H1 (cell line): ENCODE data around the gene GSTM3.

ENCODE experiments used
- JUND ChIP-seq: IDR thresholded peaks from 2 replicates; pipeline ENCODE4 v1.6.1; 2011; ENCODE audit warnings: mild to moderate bottlenecking, improper control_type of control experiment, low read length
- POLR2AphosphoS5 ChIP-seq: IDR thresholded peaks from 2 replicates; pipeline ENCODE4 v1.6.1; 2011; ENCODE audit warnings: low read depth, low read length
- RAD21 ChIP-seq, 2 experiments: IDR thresholded peaks in 1 of 2; conservative IDR thresholded peaks in 1 of 2; 2 replicates each; pipeline ENCODE4 v1.6.1; 2011; ENCODE audit warnings: low read depth in 2 of 2, low read length in 2 of 2, improper control_type of control experiment in 1 of 2, inconsistent platforms in 1 of 2, mild to moderate bottlenecking in 1 of 2, moderate library complexity in 1 of 2
- TAF1 ChIP-seq: IDR thresholded peaks from 2 replicates; pipeline ENCODE4 v1.6.1; 2011; ENCODE audit warnings: mild to moderate bottlenecking, low read depth, low read length
- TF ChIP-seq, protein P1 (sequence below), 3 experiments: IDR thresholded peaks; 1 replicate in 2 of 3; 2 replicates in 1 of 3; pipeline versions ENCODE4 v1.5.1 to v1.6.1; 2011; ENCODE audit warnings: low read length in 3 of 3, mild to moderate bottlenecking in 3 of 3, inconsistent platforms in 2 of 3, low read depth in 1 of 3, moderate library complexity in 1 of 3; ENCODE audit not compliant: insufficient read depth in 1 of 3; ENCODE audit errors: control extremely low read depth in 1 of 3

DNA sequence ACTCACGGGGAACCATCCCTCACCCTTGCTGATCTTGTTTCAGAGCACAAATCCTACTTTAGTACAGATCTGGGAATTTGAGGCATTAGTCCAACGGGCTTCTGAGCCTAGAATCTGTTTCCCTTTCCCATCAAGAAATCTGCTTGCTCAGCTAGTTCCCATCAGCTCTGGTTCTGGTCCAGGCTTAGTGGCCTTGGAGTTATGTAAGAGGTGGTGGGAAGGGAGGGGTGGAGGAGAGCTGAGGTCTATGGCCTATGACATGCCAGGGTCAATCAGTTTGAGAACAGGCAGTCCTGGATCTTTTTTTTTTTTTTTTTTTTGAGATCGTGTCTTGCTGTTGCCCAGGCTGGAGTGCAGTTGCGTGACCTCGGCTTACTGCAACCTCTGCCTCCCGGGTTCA, 49.1 kb downstream of the GSTM3 start:
- TF ChIP-seq, protein P1, sequence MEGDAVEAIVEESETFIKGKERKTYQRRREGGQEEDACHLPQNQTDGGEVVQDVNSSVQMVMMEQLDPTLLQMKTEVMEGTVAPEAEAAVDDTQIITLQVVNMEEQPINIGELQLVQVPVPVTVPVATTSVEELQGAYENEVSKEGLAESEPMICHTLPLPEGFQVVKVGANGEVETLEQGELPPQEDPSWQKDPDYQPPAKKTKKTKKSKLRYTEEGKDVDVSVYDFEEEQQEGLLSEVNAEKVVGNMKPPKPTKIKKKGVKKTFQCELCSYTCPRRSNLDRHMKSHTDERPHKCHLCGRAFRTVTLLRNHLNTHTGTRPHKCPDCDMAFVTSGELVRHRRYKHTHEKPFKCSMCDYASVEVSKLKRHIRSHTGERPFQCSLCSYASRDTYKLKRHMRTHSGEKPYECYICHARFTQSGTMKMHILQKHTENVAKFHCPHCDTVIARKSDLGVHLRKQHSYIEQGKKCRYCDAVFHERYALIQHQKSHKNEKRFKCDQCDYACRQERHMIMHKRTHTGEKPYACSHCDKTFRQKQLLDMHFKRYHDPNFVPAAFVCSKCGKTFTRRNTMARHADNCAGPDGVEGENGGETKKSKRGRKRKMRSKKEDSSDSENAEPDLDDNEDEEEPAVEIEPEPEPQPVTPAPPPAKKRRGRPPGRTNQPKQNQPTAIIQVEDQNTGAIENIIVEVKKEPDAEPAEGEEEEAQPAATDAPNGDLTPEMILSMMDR (IDR thresholded peaks at IDR 0.05; ENCODE audit: control extremely low read depth in 1 of 3, insufficient read depth in 1 of 3, low read depth in 1 of 3, low read length in 3 of 3): no peak
- TF ChIP-seq TAF1: no peak
- TF ChIP-seq JUND: no peak
- TF ChIP-seq RAD21 (IDR thresholded peaks at IDR 0.05 in 1 of 2, conservative IDR thresholded peaks at IDR 0.05 in 1 of 2; ENCODE audit: low read depth in 2 of 2, low read length in 2 of 2): no peak
- TF ChIP-seq POLR2AphosphoS5: no peak
